SU-DHL-6 (cell line): ENCODE results near the gene CNTN1.

Source experiments
- H2AFZ ChIP-seq: fragments of 200-600 bp; sonication (generic); 2 replicates; pipeline ENCODE4 v1.6.1; 2014; ENCODE audit warnings: low read depth, mild to moderate bottlenecking, moderate library complexity, mixed read lengths, antibody characterized with exemption, low read length; ENCODE audit not compliant: severe bottlenecking
- H3F3A ChIP-seq: fragments of 200-600 bp; shearing (Covaris generic); 2 replicates; pipeline ENCODE4 v1.6.0; 2016; ENCODE audit warnings: antibody characterized with exemption, mild to moderate bottlenecking; ENCODE audit not compliant: insufficient read depth
- H3K27ac ChIP-seq: fragments of 200-600 bp; sonication (generic); 2 replicates; pipeline ENCODE4 v1.5.1; 2016; ENCODE audit warnings: low read depth, mild to moderate bottlenecking, low read length, moderate library complexity, mixed read lengths
- H3K27me3 ChIP-seq: fragments of 200-600 bp; sonication (generic), shearing (Covaris generic); 2 replicates; pipeline ENCODE4 v1.6.0; 2014; ENCODE audit warnings: mild to moderate bottlenecking, low read length
- H3K36me3 ChIP-seq: fragments of 200-600 bp; sonication (generic); 2 replicates; pipeline ENCODE4 v1.6.1; 2014; ENCODE audit warnings: mild to moderate bottlenecking, low read length, mixed read lengths
- H3K4me2 ChIP-seq: fragments of 300-600, 200-600 bp; shearing (Covaris generic), sonication (generic); 2 replicates; pipeline ENCODE4 v1.6.0; 2014; ENCODE audit warnings: low read length, low read depth, mild to moderate bottlenecking; ENCODE audit not compliant: poor library complexity, severe bottlenecking
- H3K4me3 ChIP-seq: fragments of 200-600 bp; sonication (generic); 2 replicates; pipeline ENCODE4 v1.5.1; 2014; ENCODE audit warnings: antibody characterized with exemption, low read length, mild to moderate bottlenecking, mixed read lengths; ENCODE audit not compliant: insufficient read depth, poor library complexity, severe bottlenecking
- H3K79me2 ChIP-seq: fragments of 200-600 bp; sonication (generic); 2 replicates; pipeline ENCODE4 v1.6.1; 2014; ENCODE audit warnings: mild to moderate bottlenecking, low read length, moderate library complexity; ENCODE audit not compliant: insufficient read depth
- H3K9ac ChIP-seq: fragments of 200-600 bp; sonication (generic); 2 replicates; pipeline ENCODE4 v1.7.0; 2014; ENCODE audit warnings: mild to moderate bottlenecking, low read length
- H3K9me2 ChIP-seq: fragments of 200-600 bp; sonication (generic); replicated peaks from 2 replicates; pipeline ENCODE4 v1.6.1; 2014; ENCODE audit warnings: low read length; ENCODE audit not compliant: insufficient read depth
- H3K9me3 ChIP-seq: fragments of 200-600 bp; sonication (generic); 2 replicates; pipeline ENCODE4 v1.6.1; 2014; ENCODE audit warnings: low read length, mixed read lengths; ENCODE audit not compliant: insufficient read depth
- H4K20me1 ChIP-seq: fragments of 200-600 bp; sonication (generic); 2 replicates; pipeline ENCODE4 v1.6.1; 2014; ENCODE audit warnings: low read depth, mild to moderate bottlenecking, antibody characterized with exemption, low read length, moderate library complexity, mixed read lengths
- EZH2phosphoT487 ChIP-seq: fragments of 200-600 bp; sonication (generic), shearing (Covaris generic); conservative IDR thresholded peaks from 2 replicates; pipeline ENCODE4 v1.6.1; 2018; ENCODE audit warnings: mild to moderate bottlenecking, antibody characterized with exemption, low read length, moderate library complexity, mixed read lengths
- TF ChIP-seq, protein P1 (sequence below): fragments of 200-600 bp; sonication (generic); IDR thresholded peaks from one replicate; pipeline ENCODE4 v1.5.1; 2017; ENCODE audit warnings: antibody characterized with exemption, mild to moderate bottlenecking, low read length, moderate library complexity; ENCODE audit not compliant: insufficient read depth, poor library complexity, severe bottlenecking

Gene CNTN1

GRCh38 chr12:40898505-40898904, 206.3 kb downstream of the CNTN1 start:
- Histone ChIP-seq H3K9me2 (no peaks in the 10 kb centered on the region), H3F3A (no peaks in the 10 kb centered on the region), H3K4me2 (no peak overlapping the region), H3K9ac (no peak overlapping the region), H3K27me3 (no peaks in the 10 kb centered on the region), H3K27ac (no peak overlapping the region), H3K9me3 (no peaks in the 10 kb centered on the region), H4K20me1 (no peaks in the 10 kb centered on the region), H3K36me3 (no peaks in the 10 kb centered on the region), H2AFZ (no peak overlapping the region), H3K79me2 (no peaks in the 10 kb centered on the region), H3K4me3 (no peak overlapping the region)
- TF ChIP-seq, protein P1, sequence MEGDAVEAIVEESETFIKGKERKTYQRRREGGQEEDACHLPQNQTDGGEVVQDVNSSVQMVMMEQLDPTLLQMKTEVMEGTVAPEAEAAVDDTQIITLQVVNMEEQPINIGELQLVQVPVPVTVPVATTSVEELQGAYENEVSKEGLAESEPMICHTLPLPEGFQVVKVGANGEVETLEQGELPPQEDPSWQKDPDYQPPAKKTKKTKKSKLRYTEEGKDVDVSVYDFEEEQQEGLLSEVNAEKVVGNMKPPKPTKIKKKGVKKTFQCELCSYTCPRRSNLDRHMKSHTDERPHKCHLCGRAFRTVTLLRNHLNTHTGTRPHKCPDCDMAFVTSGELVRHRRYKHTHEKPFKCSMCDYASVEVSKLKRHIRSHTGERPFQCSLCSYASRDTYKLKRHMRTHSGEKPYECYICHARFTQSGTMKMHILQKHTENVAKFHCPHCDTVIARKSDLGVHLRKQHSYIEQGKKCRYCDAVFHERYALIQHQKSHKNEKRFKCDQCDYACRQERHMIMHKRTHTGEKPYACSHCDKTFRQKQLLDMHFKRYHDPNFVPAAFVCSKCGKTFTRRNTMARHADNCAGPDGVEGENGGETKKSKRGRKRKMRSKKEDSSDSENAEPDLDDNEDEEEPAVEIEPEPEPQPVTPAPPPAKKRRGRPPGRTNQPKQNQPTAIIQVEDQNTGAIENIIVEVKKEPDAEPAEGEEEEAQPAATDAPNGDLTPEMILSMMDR: no peak
- no peak for TF ChIP-seq EZH2phosphoT487

DNA sequence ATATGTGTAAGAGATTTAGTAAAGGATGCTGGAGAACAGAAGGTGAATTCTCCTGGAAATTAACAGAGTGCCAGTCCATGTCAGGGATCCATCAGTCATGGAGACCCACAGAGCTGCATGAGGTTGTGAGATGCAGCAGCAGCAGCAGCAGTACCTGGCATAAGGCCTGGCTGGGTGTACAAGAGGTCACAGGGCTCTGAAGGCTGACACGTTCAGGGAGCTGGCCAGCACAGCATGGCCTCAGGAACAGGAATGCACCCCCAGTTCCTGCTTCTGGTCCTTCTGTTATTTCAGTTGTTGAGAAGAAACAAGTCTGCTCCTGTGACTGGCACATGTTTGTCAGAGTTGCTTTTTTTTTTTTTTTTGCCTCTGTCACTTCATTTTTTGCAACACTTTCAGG, 210.8 kb downstream of the CNTN1 start:
- Histone ChIP-seq H3K27me3 (no peaks in the 10 kb centered on the region), H3K27ac (no peak overlapping the region), H3K9ac (no peak overlapping the region), H3K9me3 (no peaks in the 10 kb centered on the region), H3K4me2 (no peak overlapping the region), H4K20me1 (no peaks in the 10 kb centered on the region), H3F3A (no peaks in the 10 kb centered on the region), H3K4me3 (no peak overlapping the region), H3K79me2 (no peaks in the 10 kb centered on the region), H3K36me3 (no peaks in the 10 kb centered on the region), H3K9me2 (no peaks in the 10 kb centered on the region), H2AFZ (no peak overlapping the region)
- no peak for TF ChIP-seq EZH2phosphoT487
- TF ChIP-seq, protein P1: no peak

DNA sequence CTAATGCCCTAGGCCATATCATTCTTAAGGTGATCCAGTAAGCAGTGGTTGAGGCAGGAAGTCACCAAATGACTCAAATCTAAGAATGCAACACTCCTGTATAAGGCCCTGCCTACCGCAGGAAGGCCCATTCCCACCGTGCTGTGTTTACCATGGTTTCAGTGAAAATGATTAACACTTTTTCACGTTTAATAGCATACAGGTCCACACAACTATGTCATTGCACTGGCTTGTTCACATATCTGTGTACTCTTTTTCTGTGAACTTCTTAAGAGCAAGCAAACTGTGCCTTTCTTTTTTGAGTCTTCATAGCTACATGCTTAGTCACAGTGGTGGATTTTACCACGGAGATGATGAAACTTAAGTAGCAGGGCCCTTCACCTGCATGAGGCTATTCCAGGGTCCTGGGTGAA, 214.9 kb downstream of the CNTN1 start:
- Histone ChIP-seq H3K4me2 (no peak overlapping the region), H3K9ac (no peak overlapping the region), H3F3A (no peaks in the 10 kb centered on the region), H3K36me3 (no peaks in the 10 kb centered on the region), H3K79me2 (no peaks in the 10 kb centered on the region), H4K20me1 (no peaks in the 10 kb centered on the region), H3K9me3 (no peaks in the 10 kb centered on the region), H3K27ac (no peak overlapping the region), H3K27me3 (no peaks in the 10 kb centered on the region), H2AFZ (no peak overlapping the region), H3K9me2 (no peaks in the 10 kb centered on the region), H3K4me3 (no peak overlapping the region)
- TF ChIP-seq, protein P1: no peak
- no peak for TF ChIP-seq EZH2phosphoT487
